Posterior cingulate gyrus (tissue), 11 donors: ENCODE data around the gene GFER.

Experiments
- DNase-seq, 10 donors: peaks; one replicate each; pipeline versions ENCODE4 v3.0.0 to v3.0.0-alpha.2; 2020 to 2021; ENCODE audit warnings: mixed read lengths in 3 of 10
- intact Hi-C: fragments of 100-400 bp; cut with DNase I; formaldehyde crosslinking; loops from one replicate; pipeline ENCODE4 v1.15.1; 2023

GFER gene

GRCh38 chr16:1973461-1974156 is 10.4 kb upstream of the GFER start:
- peak in 1 of 10 donors; percentile 80 for DNase-seq
- intact Hi-C loops, result no loop called here

- intact Hi-C loops, result no loop called here
- DNase-seq, result peak in 1 of 10 donors; percentile 80
These were observed 9.6 kb upstream of the GFER start for GRCh38 chr16:1974157-1975070.

- intact Hi-C loops, result no loop called here
- DNase-seq, result no peak
These were observed 8.4 kb upstream of the GFER start for GRCh38 chr16:1975432-1976215.

- intact Hi-C loops, result no loop called here
- no peak for DNase-seq
These were observed 7.8 kb upstream of the GFER start for GRCh38 chr16:1976216-1976520.

- no peak for DNase-seq
These were observed 6.8 kb upstream of the GFER start for GRCh38 chr16:1976951-1977874.

GRCh38 chr16:1977875-1978268 is 6.1 kb upstream of the GFER start:
- DNase-seq, result no peak
- intact Hi-C loops, result no loop called here

More at GRCh38 chr16:1976951-1977874, 6.8 kb upstream of the GFER start:
- intact Hi-C loops, result no loop called here

- intact Hi-C loops, result no loop called here
- DNase-seq, result no peak
These were observed 5.4 kb upstream of the GFER start for GRCh38 chr16:1978476-1979120.

GRCh38 chr16:1979271-1980029 is 4.5 kb upstream of the GFER start:
- no peak for DNase-seq
- intact Hi-C loops, result no loop called here

GRCh38 chr16:1980030-1980769 is 3.8 kb upstream of the GFER start:
- DNase-seq, result no peak
- intact Hi-C loops, result no loop called here

GRCh38 chr16:1980770-1981087 is 3.3 kb upstream of the GFER start:
- intact Hi-C loops, result no loop called here

GRCh38 chr16:1981398-1981836 is 2.6 kb upstream of the GFER start, which contains the start of gene NOXO1:
NOXO1 (minus strand) TSS chr16:1981469; CDS start chr16:1981179, 290 bp downstream.
- intact Hi-C loops, result no loop called here

More at GRCh38 chr16:1980770-1981087, 3.3 kb upstream of the GFER start:
- no peak for DNase-seq

GRCh38 chr16:1982013-1982433 is 2.0 kb upstream of the GFER start:
- peak in 2 of 10 donors; percentile 30 to 52 for DNase-seq
- intact Hi-C loops, result no loop called here

More at GRCh38 chr16:1981398-1981836, 2.6 kb upstream of the GFER start, which contains the start of gene NOXO1:
- DNase-seq, result no peak

GRCh38 chr16:1982991-1983543 is 926 bp upstream of the GFER start:
- intact Hi-C loops, result no loop called here
- no peak for DNase-seq

- intact Hi-C loops, result no loop called here
These were observed 593 bp downstream of the GFER start for GRCh38 chr16:1984347-1985225.

GRCh38 chr16:1985466-1986150 is 1.6 kb downstream of the GFER start:
- DNase-seq, result no peak
- intact Hi-C loops, result no loop called here

More at GRCh38 chr16:1984347-1985225, 593 bp downstream of the GFER start:
- no peak for DNase-seq

- intact Hi-C loops, result no loop called here
- no peak for DNase-seq
These were observed 3.2 kb downstream of the GFER start for GRCh38 chr16:1987198-1987597.
